ENCODE data around the gene IL22RA1. TPM values are rescaled to one million over a fixed set of nuclear protein-coding genes. Genes with fewer than 3 reads are reported as not detected.

Gene IL22RA1
- total RNA-seq, 1 experiment from 2014 or later = 5.0 TPM

- Histone ChIP-seq H2AFZ (no peak overlapping the region), H4K20me1 (ENCODE audit: insufficient read depth) (no peaks in the 10 kb centered on the region), H3K9me3 (ENCODE audit: insufficient read depth, low read depth) (no peaks in the 10 kb centered on the region), H3K4me1 (replicated peaks; ENCODE audit: insufficient read depth) (peaks cover 3% of the 10 kb centered on the region; the same call in 1 of the 2 replicates), H3K9me2 (ENCODE audit: insufficient read depth) (no peaks in the 10 kb centered on the region), H3K36me3 (ENCODE audit: low read depth) (no peaks in the 10 kb centered on the region), H3K4me3 (no peak overlapping the region), H3K27me3 (ENCODE audit: insufficient read depth, low read depth) (no peaks in the 10 kb centered on the region), H3K4me2 (no peak overlapping the region), H3K27ac (no peak overlapping the region), H3F3A (ENCODE audit: insufficient read depth, low read depth) (no peaks in the 10 kb centered on the region), H3K79me2 (ENCODE audit: low read depth) (no peaks in the 10 kb centered on the region)
- ChIA-PET POLR2A (ENCODE audit: unreplicated experiment) (interaction anchor here (0.6 kb wide), 1 partner anchor 26 kb away, joined by 7 read pairs; no protein-coding TSS in a partner anchor), CTCF (no interaction called here)
- intact Hi-C loops (cut with micrococcal nuclease; ENCODE audit: unreplicated experiment) = no loop called here
- no peak for DNase-seq
- no TSS peak for BruUV-seq (replicated peaks)
- TF ChIP-seq EZH2 (IDR thresholded peaks at IDR 0.05; ENCODE audit: low read depth) = no peak
Observed at GRCh38 chr1:24124980-24125379, 18.0 kb downstream of the IL22RA1 start.

GRCh38 chr1:24123611-24124010, 19.3 kb downstream of the IL22RA1 start:
- intact Hi-C loops (cut with micrococcal nuclease; ENCODE audit: unreplicated experiment) = no loop called here
- no peaks in the 10 kb centered on the region for H4K20me1 ChIP-seq (ENCODE audit: insufficient read depth)
- no peak for DNase-seq
- TF ChIP-seq CTCF (conservative IDR thresholded peaks at IDR 0.05) (no peak), EZH2 (IDR thresholded peaks at IDR 0.05; ENCODE audit: low read depth) (no peak)
- H3K9me3 ChIP-seq (ENCODE audit: insufficient read depth, low read depth) = no peaks in the 10 kb centered on the region
- no peak overlapping the region for H3K4me2 ChIP-seq
- no peaks in the 10 kb centered on the region for H3K79me2 ChIP-seq (ENCODE audit: low read depth)
- no TSS peak for BruUV-seq (replicated peaks)
- no peaks in the 10 kb centered on the region for H3F3A ChIP-seq (ENCODE audit: insufficient read depth, low read depth)
- H3K9me2 ChIP-seq (ENCODE audit: insufficient read depth) = no peaks in the 10 kb centered on the region
- no peak overlapping the region for H3K4me3 ChIP-seq
- POLR2A ChIA-PET (ENCODE audit: unreplicated experiment) = no interaction called here
- no peak overlapping the region for H3K27ac ChIP-seq
- no peaks in the 10 kb centered on the region for H3K36me3 ChIP-seq (ENCODE audit: low read depth)
- H3K4me1 ChIP-seq (replicated peaks; ENCODE audit: insufficient read depth) = peaks cover 5% of the 10 kb centered on the region; the same call in 1 of the 2 replicates
- CTCF ChIA-PET = no interaction called here
- H3K27me3 ChIP-seq (ENCODE audit: insufficient read depth, low read depth) = no peaks in the 10 kb centered on the region
- H2AFZ ChIP-seq = no peak overlapping the region

- H3K4me1 ChIP-seq (replicated peaks; ENCODE audit: insufficient read depth) = peaks cover 14% of the 10 kb centered on the region
- no peak overlapping the region for H3K4me3 ChIP-seq
- no peaks in the 10 kb centered on the region for H3K9me2 ChIP-seq (ENCODE audit: insufficient read depth)
- POLR2A ChIA-PET (ENCODE audit: unreplicated experiment) = no interaction called here
- no peak overlapping the region for H3K27ac ChIP-seq
- H3K27me3 ChIP-seq (ENCODE audit: insufficient read depth, low read depth) = no peaks in the 10 kb centered on the region
- CTCF ChIA-PET = no interaction called here
- no peak for DNase-seq
- no peaks in the 10 kb centered on the region for H3K79me2 ChIP-seq (ENCODE audit: low read depth)
- no peak overlapping the region for H3K4me2 ChIP-seq
- TF ChIP-seq CTCF (conservative IDR thresholded peaks at IDR 0.05) = no peak
- TF ChIP-seq EZH2 (IDR thresholded peaks at IDR 0.05; ENCODE audit: low read depth) = no peak
- no peaks in the 10 kb centered on the region for H3K9me3 ChIP-seq (ENCODE audit: insufficient read depth, low read depth)
- no peaks in the 10 kb centered on the region for H3K36me3 ChIP-seq (ENCODE audit: low read depth)
- no TSS peak for BruUV-seq (replicated peaks)
- no peaks in the 10 kb centered on the region for H3F3A ChIP-seq (ENCODE audit: insufficient read depth, low read depth)
- no peaks in the 10 kb centered on the region for H4K20me1 ChIP-seq (ENCODE audit: insufficient read depth)
- no peak overlapping the region for H2AFZ ChIP-seq
- intact Hi-C loops (cut with micrococcal nuclease; ENCODE audit: unreplicated experiment) = no loop called here
Observed at GRCh38 chr1:24122776-24123175, 20.2 kb downstream of the IL22RA1 start.

- no TSS peak for BruUV-seq (replicated peaks)
- peaks cover 20% of the 10 kb centered on the region for H3K4me1 ChIP-seq (replicated peaks; ENCODE audit: insufficient read depth)
- no peaks in the 10 kb centered on the region for H4K20me1 ChIP-seq (ENCODE audit: insufficient read depth)
- H3K79me2 ChIP-seq (ENCODE audit: low read depth) = no peaks in the 10 kb centered on the region
- no peaks in the 10 kb centered on the region for H3F3A ChIP-seq (ENCODE audit: insufficient read depth, low read depth)
- no peak overlapping the region for H3K27ac ChIP-seq
- H3K27me3 ChIP-seq (ENCODE audit: insufficient read depth, low read depth) = no peaks in the 10 kb centered on the region
- no peaks in the 10 kb centered on the region for H3K9me3 ChIP-seq (ENCODE audit: insufficient read depth, low read depth)
- CTCF ChIA-PET = no interaction called here
- TF ChIP-seq EZH2 (IDR thresholded peaks at IDR 0.05; ENCODE audit: low read depth) (no peak), CTCF (conservative IDR thresholded peaks at IDR 0.05) (no peak)
- no peak overlapping the region for H3K4me3 ChIP-seq
- H3K36me3 ChIP-seq (ENCODE audit: low read depth) = no peaks in the 10 kb centered on the region
- H3K4me2 ChIP-seq = no peak overlapping the region
- H2AFZ ChIP-seq = no peak overlapping the region
- no peak for DNase-seq
- no peaks in the 10 kb centered on the region for H3K9me2 ChIP-seq (ENCODE audit: insufficient read depth)
- intact Hi-C loops (cut with micrococcal nuclease; ENCODE audit: unreplicated experiment) = no loop called here
- POLR2A ChIA-PET (ENCODE audit: unreplicated experiment) = interaction anchor here (0.6 kb wide), 1 partner anchor 30 kb away, joined by 3 read pairs; no protein-coding TSS in a partner anchor
Observed at GRCh38 chr1:24121406-24121805, 21.5 kb downstream of the IL22RA1 start.
